ENCODE results near the gene ZNF277. TPM values are rescaled to one million over a fixed set of nuclear protein-coding genes. Genes with fewer than 3 reads are reported as not detected.
A peak's percentile ranks its signal among the peaks of the same experiment; 100 is the strongest.

The ZNF277 gene
- total RNA-seq, 1 donor from 2014 or later = 58.2 TPM

DNA sequence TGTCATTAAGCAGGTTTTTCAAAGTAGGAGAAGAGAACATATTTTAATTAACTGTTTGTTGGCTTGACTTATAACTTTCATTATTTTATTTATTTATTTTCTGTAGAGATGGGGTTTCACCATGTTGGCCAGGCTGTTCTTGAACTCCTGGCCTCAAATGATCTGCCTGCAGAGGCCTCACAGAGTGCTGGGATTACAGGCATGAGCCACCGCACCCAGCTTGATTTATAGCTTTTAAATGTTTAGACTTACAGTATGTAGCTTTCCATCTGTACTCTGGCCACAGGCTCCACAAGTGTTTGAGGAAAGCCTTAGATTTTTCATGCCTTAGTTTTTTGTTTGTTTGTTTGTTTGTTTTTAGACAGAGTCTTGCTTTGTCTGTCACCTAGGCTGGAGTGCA, 171.1 kb downstream of the ZNF277 start:
- TF ChIP-seq, protein P1, sequence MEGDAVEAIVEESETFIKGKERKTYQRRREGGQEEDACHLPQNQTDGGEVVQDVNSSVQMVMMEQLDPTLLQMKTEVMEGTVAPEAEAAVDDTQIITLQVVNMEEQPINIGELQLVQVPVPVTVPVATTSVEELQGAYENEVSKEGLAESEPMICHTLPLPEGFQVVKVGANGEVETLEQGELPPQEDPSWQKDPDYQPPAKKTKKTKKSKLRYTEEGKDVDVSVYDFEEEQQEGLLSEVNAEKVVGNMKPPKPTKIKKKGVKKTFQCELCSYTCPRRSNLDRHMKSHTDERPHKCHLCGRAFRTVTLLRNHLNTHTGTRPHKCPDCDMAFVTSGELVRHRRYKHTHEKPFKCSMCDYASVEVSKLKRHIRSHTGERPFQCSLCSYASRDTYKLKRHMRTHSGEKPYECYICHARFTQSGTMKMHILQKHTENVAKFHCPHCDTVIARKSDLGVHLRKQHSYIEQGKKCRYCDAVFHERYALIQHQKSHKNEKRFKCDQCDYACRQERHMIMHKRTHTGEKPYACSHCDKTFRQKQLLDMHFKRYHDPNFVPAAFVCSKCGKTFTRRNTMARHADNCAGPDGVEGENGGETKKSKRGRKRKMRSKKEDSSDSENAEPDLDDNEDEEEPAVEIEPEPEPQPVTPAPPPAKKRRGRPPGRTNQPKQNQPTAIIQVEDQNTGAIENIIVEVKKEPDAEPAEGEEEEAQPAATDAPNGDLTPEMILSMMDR (IDR thresholded peaks at IDR 0.05; ENCODE audit: insufficient read depth, low read length, severe bottlenecking) = no peak
- Histone ChIP-seq H3K36me3 (ENCODE audit: control insufficient read depth, insufficient read depth, low read length) (no peaks in the 10 kb centered on the region), H3K27me3 (ENCODE audit: control insufficient read depth, insufficient read depth, low read length) (no peaks in the 10 kb centered on the region), H3K4me3 (ENCODE audit: low read depth, low read length) (no peak overlapping the region)
- DNase-seq (ENCODE audit: low read depth) = no peak
- FAIRE-seq = no peak

DNA sequence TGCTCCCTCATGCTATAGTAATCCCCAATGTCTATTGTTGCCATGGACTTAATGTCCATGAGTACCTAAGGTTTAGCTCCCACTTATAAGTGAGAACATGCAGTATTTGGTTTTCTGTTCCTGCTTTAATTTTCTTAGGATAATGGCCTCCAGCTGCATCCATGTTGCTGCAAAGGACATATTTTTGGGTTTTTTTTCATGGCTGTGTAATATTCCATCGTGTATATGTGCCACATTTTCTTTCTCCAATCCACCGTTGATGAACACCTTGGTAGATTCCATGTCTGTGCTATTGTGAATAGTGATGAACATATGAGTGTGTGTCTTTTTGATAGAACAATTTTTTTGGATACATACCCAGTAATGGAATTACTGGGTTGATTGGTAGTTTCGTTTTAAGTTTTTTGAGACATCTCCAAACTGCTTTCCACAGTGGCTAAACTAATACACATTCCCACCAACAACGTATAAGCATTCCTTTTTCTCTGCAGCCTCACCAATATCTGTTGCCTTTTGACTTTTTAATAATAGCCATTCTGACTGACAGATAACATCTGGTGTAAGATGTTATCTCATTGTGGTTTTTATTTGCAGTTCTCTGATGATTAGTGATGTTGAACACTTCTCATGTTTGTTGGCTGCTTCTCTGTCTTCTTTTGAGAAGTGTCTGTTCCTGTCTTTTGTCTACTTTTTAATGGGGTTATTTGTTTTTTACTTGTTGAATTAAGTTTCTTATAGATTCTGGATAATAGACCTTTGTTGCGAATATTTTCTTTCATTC, 175.0 kb downstream of the ZNF277 start:
- FAIRE-seq = no peak
- Histone ChIP-seq H3K27me3 (ENCODE audit: control insufficient read depth, insufficient read depth, low read length) (no peaks in the 10 kb centered on the region), H3K4me3 (ENCODE audit: low read depth, low read length) (no peak overlapping the region), H3K36me3 (ENCODE audit: control insufficient read depth, insufficient read depth, low read length) (no peaks in the 10 kb centered on the region)
- TF ChIP-seq, protein P1 (IDR thresholded peaks at IDR 0.05; ENCODE audit: insufficient read depth, low read length, severe bottlenecking) = no peak
- no peak for DNase-seq (ENCODE audit: low read depth)

DNA sequence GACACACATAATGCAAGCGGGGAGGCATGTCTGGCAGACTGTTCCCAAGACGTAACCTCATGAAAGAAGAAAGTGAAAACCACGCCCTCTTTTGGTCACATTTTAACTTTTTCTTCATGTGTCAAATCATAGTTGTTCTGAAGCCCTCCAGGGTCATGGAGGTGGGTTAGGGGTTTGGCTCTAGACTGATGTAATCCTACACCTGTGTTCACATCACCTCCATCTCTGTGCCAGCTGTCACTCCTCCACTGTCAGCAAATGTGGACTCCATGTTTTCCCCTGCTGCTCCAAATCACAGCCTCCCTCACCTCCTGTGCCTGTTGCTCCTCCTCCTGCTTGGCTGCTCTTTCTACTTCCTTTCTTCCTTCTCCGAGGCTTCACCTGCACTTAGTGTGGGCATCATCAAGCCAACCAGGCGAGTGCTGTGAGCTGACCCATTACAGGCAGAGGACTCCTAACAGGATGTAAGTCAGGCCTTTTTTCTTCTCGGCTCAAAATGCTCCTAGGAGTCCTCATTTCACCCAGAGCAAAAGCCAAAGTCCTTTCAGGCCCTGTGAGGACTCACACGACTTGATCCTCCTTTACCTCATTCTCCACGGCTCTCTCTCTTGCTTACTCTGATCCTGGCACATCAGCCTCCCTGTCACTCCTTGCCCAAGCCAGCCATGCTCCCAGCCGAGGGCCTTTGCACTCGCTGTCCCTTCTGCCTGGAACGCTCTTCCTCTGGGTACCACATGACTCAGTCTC, 177.3 kb downstream of the ZNF277 start:
- DNase-seq (ENCODE audit: low read depth) = peak; percentile 21
- no peaks in the 10 kb centered on the region for H3K27me3 ChIP-seq (ENCODE audit: control insufficient read depth, insufficient read depth, low read length)
- no peaks in the 10 kb centered on the region for H3K36me3 ChIP-seq (ENCODE audit: control insufficient read depth, insufficient read depth, low read length)
- FAIRE-seq = no peak
- H3K4me3 ChIP-seq (ENCODE audit: low read depth, low read length) = no peak overlapping the region
- TF ChIP-seq, protein P1 (IDR thresholded peaks at IDR 0.05; ENCODE audit: insufficient read depth, low read length, severe bottlenecking) = peak; percentile 4

DNA sequence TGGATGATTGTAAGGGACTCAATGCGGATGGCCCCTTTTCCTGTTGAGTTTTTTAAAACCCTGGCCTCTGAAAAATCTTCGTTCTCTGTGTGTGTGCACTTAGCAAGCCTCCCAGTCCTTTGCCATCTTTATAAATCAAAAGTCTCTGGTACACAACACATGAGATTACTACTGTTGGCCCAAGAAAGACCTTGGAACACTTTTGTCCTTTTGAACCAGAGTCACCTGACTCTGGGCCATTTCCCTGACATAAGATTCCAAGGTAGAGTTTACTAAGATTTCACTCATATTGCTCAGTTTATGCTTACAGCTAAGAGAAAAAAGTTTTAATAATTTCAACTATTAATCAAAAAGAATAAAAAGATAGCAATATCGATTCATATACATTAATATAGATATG, 179.0 kb downstream of the ZNF277 start:
- no peak overlapping the region for H3K4me3 ChIP-seq (ENCODE audit: low read depth, low read length)
- no peaks in the 10 kb centered on the region for H3K36me3 ChIP-seq (ENCODE audit: control insufficient read depth, insufficient read depth, low read length)
- DNase-seq (ENCODE audit: low read depth) (no peak), FAIRE-seq (no peak)
- no peaks in the 10 kb centered on the region for H3K27me3 ChIP-seq (ENCODE audit: control insufficient read depth, insufficient read depth, low read length)
- TF ChIP-seq, protein P1 (IDR thresholded peaks at IDR 0.05; ENCODE audit: insufficient read depth, low read length, severe bottlenecking) = no peak

DNA sequence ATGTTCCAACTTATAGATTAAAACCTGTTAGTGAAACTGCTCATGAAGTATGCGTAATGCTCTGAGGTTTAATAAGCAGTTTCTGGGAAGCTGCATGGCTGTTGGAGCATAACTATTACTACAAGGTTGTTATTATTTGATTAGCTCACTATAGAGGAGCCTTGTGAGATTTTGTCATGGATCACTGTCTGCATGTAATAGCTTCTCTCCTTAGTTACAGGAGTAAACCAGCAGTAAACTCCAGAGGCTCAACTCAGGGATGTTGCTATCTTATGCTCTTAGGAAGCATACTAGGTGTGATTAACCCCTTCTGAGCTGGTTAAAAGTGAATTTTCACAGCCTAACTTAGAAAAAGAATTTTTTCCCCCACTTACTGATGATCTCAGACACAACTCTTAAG, 180.1 kb downstream of the ZNF277 start:
- FAIRE-seq (no peak), DNase-seq (ENCODE audit: low read depth) (no peak)
- Histone ChIP-seq H3K36me3 (ENCODE audit: control insufficient read depth, insufficient read depth, low read length) (no peaks in the 10 kb centered on the region), H3K4me3 (ENCODE audit: low read depth, low read length) (no peak overlapping the region), H3K27me3 (ENCODE audit: control insufficient read depth, insufficient read depth, low read length) (no peaks in the 10 kb centered on the region)
- TF ChIP-seq, protein P1 (IDR thresholded peaks at IDR 0.05; ENCODE audit: insufficient read depth, low read length, severe bottlenecking) = no peak
